Body of pancreas (tissue), 4 donors: ENCODE data around the gene POU2F2.

Experiments used
- CTCF ChIP-seq, 7 experiments: fragments of 450-650 bp in 4 of 7; fragments of 200-600 bp in 3 of 7; sonication (generic) in 3 of 7; IDR thresholded peaks; one replicate each; pipeline ENCODE4 v1.5.1; 2016 to 2019; ENCODE audit warnings: antibody characterized with exemption in 7 of 7
- POLR2A ChIP-seq, 3 donors: fragments of 450-650 bp; IDR thresholded peaks; one replicate each; pipeline ENCODE4 v1.6.1; 2016; ENCODE audit warnings: antibody characterized with exemption in 3 of 3, mild to moderate bottlenecking in 2 of 3

DNA sequence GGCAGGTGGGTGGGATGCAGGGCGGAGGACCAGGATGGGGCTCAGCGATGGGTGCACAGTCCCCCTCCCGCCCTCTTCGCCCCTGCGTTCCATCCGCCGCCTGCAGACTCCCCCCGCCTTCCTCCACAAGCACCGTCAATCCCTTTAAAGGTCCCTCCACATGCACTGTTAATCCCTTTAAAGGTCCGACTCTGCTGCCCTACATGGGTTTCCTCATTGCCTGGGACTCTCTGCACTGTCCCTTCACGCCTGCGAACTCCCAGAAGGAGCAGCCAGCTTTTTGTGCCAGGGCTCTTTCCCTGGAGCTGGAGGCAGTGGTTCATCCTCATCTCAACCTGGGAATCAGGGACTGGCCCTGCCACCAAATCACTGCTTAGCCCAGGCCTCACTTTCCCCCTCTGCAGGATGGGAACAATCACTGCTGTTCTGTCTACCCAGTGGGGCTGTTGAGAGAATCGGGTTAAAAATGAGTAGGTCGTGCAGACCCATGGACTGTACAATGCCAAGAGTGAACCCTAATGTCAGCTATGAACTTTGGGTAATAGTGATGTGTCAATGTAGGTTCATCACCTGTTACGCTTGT, 35.9 kb downstream of the POU2F2 start:
- TF ChIP-seq CTCF (IDR thresholded peaks at IDR 0.05), result no peak
- no peak for TF ChIP-seq POLR2A (IDR thresholded peaks at IDR 0.05)
